PC-9 (cell line): ENCODE data around the gene TDO2.

Experiments used
- EZH2 ChIP-seq: fragments of 200-600 bp; sonication (generic); IDR thresholded peaks from 2 replicates; pipeline ENCODE4 v1.8.0; 2017; ENCODE audit warnings: antibody characterized with exemption, low read depth
- TF ChIP-seq, protein P1 (sequence below): fragments of 200-600 bp; sonication (generic); conservative IDR thresholded peaks from 2 replicates; pipeline ENCODE4 v1.6.1; 2017; ENCODE audit warnings: mixed run types, antibody characterized with exemption, mild to moderate bottlenecking, moderate library complexity

- TF ChIP-seq, protein P1, sequence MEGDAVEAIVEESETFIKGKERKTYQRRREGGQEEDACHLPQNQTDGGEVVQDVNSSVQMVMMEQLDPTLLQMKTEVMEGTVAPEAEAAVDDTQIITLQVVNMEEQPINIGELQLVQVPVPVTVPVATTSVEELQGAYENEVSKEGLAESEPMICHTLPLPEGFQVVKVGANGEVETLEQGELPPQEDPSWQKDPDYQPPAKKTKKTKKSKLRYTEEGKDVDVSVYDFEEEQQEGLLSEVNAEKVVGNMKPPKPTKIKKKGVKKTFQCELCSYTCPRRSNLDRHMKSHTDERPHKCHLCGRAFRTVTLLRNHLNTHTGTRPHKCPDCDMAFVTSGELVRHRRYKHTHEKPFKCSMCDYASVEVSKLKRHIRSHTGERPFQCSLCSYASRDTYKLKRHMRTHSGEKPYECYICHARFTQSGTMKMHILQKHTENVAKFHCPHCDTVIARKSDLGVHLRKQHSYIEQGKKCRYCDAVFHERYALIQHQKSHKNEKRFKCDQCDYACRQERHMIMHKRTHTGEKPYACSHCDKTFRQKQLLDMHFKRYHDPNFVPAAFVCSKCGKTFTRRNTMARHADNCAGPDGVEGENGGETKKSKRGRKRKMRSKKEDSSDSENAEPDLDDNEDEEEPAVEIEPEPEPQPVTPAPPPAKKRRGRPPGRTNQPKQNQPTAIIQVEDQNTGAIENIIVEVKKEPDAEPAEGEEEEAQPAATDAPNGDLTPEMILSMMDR = no peak
- no peak for TF ChIP-seq EZH2
Observed at GRCh38 chr4:155956461-155956860, 53.0 kb downstream of the TDO2 start.
